SK-N-SH (cell line): ENCODE measurements around the gene TRIM38. TPM values are rescaled to one million over a fixed set of nuclear protein-coding genes. Genes with fewer than 3 reads are reported as not detected.

ENCODE experiments used
- CTCF ChIA-PET: fragments of 300-600, 350-600 bp; formaldehyde crosslinking; extraction: SDS; loops from one replicate; lab custom pipeline; 2021; lab: Yijun Ruan, JAX
- POLR2A ChIA-PET: fragments of 350-600 bp; sonication (Branson Sonifier 250); formaldehyde crosslinking; extraction: SDS; loops from one replicate; lab custom pipeline; 2020; ENCODE audit warnings: antibody characterized with exemption, inconsistent platforms; lab: Yijun Ruan, JAX
- DNase-seq: peaks from one replicate; pipeline ENCODE4 v3.0.0; 2012
- H2AFZ ChIP-seq: fragments of 200-600 bp; sonication (generic); 2 replicates; pipeline ENCODE4 v1.8.1; 2016; ENCODE audit warnings: antibody characterized with exemption, mild to moderate bottlenecking, low read depth
- H3F3A ChIP-seq: fragments of 200-600 bp; sonication (generic); replicated peaks from 2 replicates; pipeline ENCODE3; 2016; ENCODE audit warnings: antibody characterized with exemption, mild to moderate bottlenecking; ENCODE audit not compliant: insufficient read depth
- H3K27ac ChIP-seq, 2 experiments: fragments of 200-500 bp in 1 of 2; fragments of 200-600 bp in 1 of 2; sonication (Bioruptor generic) in 1 of 2; sonication (generic), shearing (Covaris generic) in 1 of 2; 2 replicates each; pipeline versions ENCODE4 v1.5.1 to v1.6.1; 2014 to 2016; ENCODE audit warnings: low read depth in 2 of 2, inconsistent platforms in 1 of 2, low read length in 1 of 2, mild to moderate bottlenecking in 1 of 2, mixed read lengths in 1 of 2
- H3K27me3 ChIP-seq: fragments of 200-600 bp; sonication (generic), shearing (Covaris generic); 2 replicates; pipeline ENCODE4 v1.6.1; 2016; ENCODE audit warnings: mixed run types; ENCODE audit not compliant: insufficient read depth
- H3K36me3 ChIP-seq, 2 experiments: fragments of 200-500 bp in 1 of 2; fragments of 200-600 bp in 1 of 2; sonication (Bioruptor generic) in 1 of 2; sonication (generic) in 1 of 2; replicated peaks in 1 of 2; 2 replicates each; pipeline versions ENCODE3 to v1.5.1; 2014 to 2016; ENCODE audit warnings: low read length in 1 of 2, mild to moderate bottlenecking in 1 of 2; ENCODE audit not compliant: insufficient read depth in 2 of 2, control insufficient read depth in 1 of 2
- H3K4me1 ChIP-seq, 2 experiments: fragments of 200-500 bp in 1 of 2; fragments of 200-600 bp in 1 of 2; sonication (Bioruptor generic) in 1 of 2; sonication (generic), shearing (Covaris generic) in 1 of 2; 2 replicates each; pipeline versions ENCODE4 v1.5.1 to v1.6.1; 2014 to 2016; ENCODE audit warnings: low read depth in 1 of 2, low read length in 1 of 2, mixed run types in 1 of 2; ENCODE audit not compliant: insufficient read depth in 2 of 2, control insufficient read depth in 1 of 2
- H3K4me2 ChIP-seq: fragments of 200-600 bp; sonication (generic), shearing (Covaris generic); 2 replicates; pipeline ENCODE4 v1.6.1; 2017; ENCODE audit warnings: mixed run types
- H3K4me3 ChIP-seq, 2 experiments: fragments of 200-500 bp in 1 of 2; fragments of 200-600 bp in 1 of 2; sonication (Bioruptor generic) in 1 of 2; sonication (generic), shearing (Covaris generic) in 1 of 2; 2 replicates each; pipeline versions ENCODE4 v1.5.1 to v1.8.1; 2014 to 2016; ENCODE audit warnings: low read depth in 2 of 2, inconsistent platforms in 1 of 2, low read length in 1 of 2, mild to moderate bottlenecking in 1 of 2, mixed read lengths in 1 of 2, moderate library complexity in 1 of 2
- H3K79me2 ChIP-seq: fragments of 200-600 bp; sonication (generic); 2 replicates; pipeline ENCODE4 v1.8.1; 2017; ENCODE audit warnings: mild to moderate bottlenecking; ENCODE audit not compliant: insufficient read depth
- H3K9ac ChIP-seq: fragments of 200-600 bp; sonication (generic); 2 replicates; pipeline ENCODE4 v1.6.1; 2017; ENCODE audit warnings: mixed run types
- H3K9me2 ChIP-seq: fragments of 200-600 bp; sonication (generic); 2 replicates; pipeline ENCODE4 v1.6.1; 2017; ENCODE audit warnings: mixed run types
- H3K9me3 ChIP-seq: fragments of 200-600 bp; sonication (generic); 2 replicates; pipeline ENCODE4 v1.6.1; 2017; ENCODE audit warnings: mixed run types, mild to moderate bottlenecking, moderate library complexity
- H4K20me1 ChIP-seq: fragments of 200-600 bp; sonication (generic); 2 replicates; pipeline ENCODE4 v1.6.1; 2017; ENCODE audit warnings: mild to moderate bottlenecking, mixed run types; ENCODE audit not compliant: insufficient read depth
- CHD2 ChIP-seq: fragments of 150-350 bp; IDR thresholded peaks from 2 replicates; pipeline ENCODE4 v1.6.1; 2018; ENCODE audit warnings: low read length; ENCODE audit not compliant: partially characterized antibody
- ELF1 ChIP-seq: IDR thresholded peaks from 2 replicates; pipeline ENCODE4 v1.4.0; 2012
- FOSL2 ChIP-seq: IDR thresholded peaks from 2 replicates; pipeline ENCODE4 v1.4.0; 2012; ENCODE audit warnings: low read depth, mild to moderate bottlenecking, moderate library complexity, borderline replicate concordance
- FOXM1 ChIP-seq: IDR thresholded peaks from 2 replicates; pipeline ENCODE4 v1.4.0; 2012; ENCODE audit warnings: low read depth, mild to moderate bottlenecking
- GABPA ChIP-seq: IDR thresholded peaks from 2 replicates; pipeline ENCODE4 v1.4.0; 2012; ENCODE audit warnings: low read depth, mild to moderate bottlenecking
- IRF3 ChIP-seq: fragments of 150-350 bp; IDR thresholded peaks from 2 replicates; pipeline ENCODE4 v1.6.1; 2016; ENCODE audit warnings: mild to moderate bottlenecking, low read depth, low read length
- MXI1 ChIP-seq: IDR thresholded peaks from 2 replicates; pipeline ENCODE4 v1.6.1; 2012; ENCODE audit warnings: mild to moderate bottlenecking, low read depth, low read length, improper control_type of control experiment
- NRF1 ChIP-seq: IDR thresholded peaks from 2 replicates; pipeline ENCODE4 v1.6.1; 2012; ENCODE audit warnings: low read depth, mild to moderate bottlenecking, low read length
- POLR2AphosphoS5 ChIP-seq: IDR thresholded peaks from 2 replicates; pipeline ENCODE4 v1.6.1; 2012; ENCODE audit warnings: low read depth, low read length
- RFX5 ChIP-seq: IDR thresholded peaks from 2 replicates; pipeline ENCODE4 v1.6.1; 2012; ENCODE audit warnings: mild to moderate bottlenecking, improper control_type of control experiment, low read length
- RXRA ChIP-seq: IDR thresholded peaks from 2 replicates; pipeline ENCODE4 v1.4.0; 2012; ENCODE audit warnings: low read depth, mild to moderate bottlenecking, borderline replicate concordance
- SIN3A ChIP-seq: IDR thresholded peaks from 2 replicates; pipeline ENCODE4 v1.6.1; 2012; ENCODE audit warnings: low read depth, mild to moderate bottlenecking, low read length, moderate library complexity, borderline replicate concordance
- SMC3 ChIP-seq: IDR thresholded peaks from 2 replicates; pipeline ENCODE4 v1.6.1; 2012; ENCODE audit warnings: low read depth, low read length, improper control_type of control experiment
- TAF1 ChIP-seq: IDR thresholded peaks from 2 replicates; pipeline ENCODE4 v1.6.1; 2012; ENCODE audit warnings: low read depth, mild to moderate bottlenecking, low read length, moderate library complexity, borderline replicate concordance
- TCF12 ChIP-seq: IDR thresholded peaks from 2 replicates; pipeline ENCODE4 v1.4.0; 2012
- TEAD4 ChIP-seq: IDR thresholded peaks from 2 replicates; pipeline ENCODE4 v1.4.0; 2012; ENCODE audit warnings: mild to moderate bottlenecking, borderline replicate concordance; ENCODE audit not compliant: insufficient read depth
- WGBS: methylation state at CpG from one replicate; pipeline ENCODE4 v1.1.6; 2017; ENCODE audit warnings: low lambda C conversion rate; 5-methylcytosine and 5-hydroxymethylcytosine counted together
- polyA plus RNA-seq, 3 experiments: library from polyadenylated mRNA; depleted of rRNA; stranded (reverse); fragments of >200 nt; gene quantifications; 2 replicates each; pipeline ENCODE4 v1.2.3, GENCODE V29; 2012
- TF ChIP-seq, protein P1 (sequence below): fragments of 150-350 bp; IDR thresholded peaks from 2 replicates; pipeline ENCODE4 v1.6.1; 2017; ENCODE audit warnings: antibody characterized with exemption, low read length, low read depth, borderline replicate concordance
- TF ChIP-seq, protein P2 (sequence below): IDR thresholded peaks from 2 replicates; pipeline ENCODE4; 2012

The TRIM38 gene
- polyA plus RNA-seq, 1 of the 3 experiments (the other 2 are of a cell fraction): 0.62 TPM

DNA sequence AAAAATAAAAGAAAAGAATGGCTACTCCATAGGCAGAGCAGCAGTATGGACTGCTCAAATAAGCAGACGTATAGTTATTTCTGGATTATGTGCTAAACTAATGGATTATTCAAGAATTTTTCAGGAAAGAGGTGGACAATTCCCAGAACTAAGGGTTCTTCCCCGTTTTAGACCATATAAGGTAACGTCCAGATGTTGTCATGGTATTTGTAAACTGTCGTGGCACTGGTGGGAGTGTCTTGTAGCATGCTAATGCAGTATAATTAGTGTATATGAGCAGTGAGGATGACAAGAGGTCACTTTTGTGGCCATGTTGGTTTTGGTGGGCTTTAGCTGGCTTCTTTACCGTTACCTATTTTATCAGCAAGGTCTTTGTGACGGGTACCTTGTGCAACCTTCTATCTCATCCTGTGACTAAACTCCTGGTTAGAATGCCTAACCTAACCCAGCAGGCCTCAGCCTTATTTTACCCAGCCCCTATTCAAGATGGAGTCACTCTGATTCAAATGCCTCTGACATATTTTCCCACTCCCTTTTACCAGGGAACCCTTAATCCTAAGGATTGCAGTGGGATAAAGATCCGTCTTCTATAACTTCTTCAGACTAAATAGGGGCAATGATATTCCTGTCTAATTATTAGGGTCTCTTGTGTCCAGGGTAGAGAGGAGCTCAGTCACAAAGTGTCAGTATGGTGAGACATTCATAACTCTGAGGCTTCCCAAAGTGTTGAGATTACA is 11.1 kb upstream of the TRIM38 start:
- 48% methylated on average over 7 of the region's 7 CpGs for WGBS
- no peaks in the 10 kb centered on the region for H3K36me3 ChIP-seq
- H3K9me3 ChIP-seq: no peaks in the 10 kb centered on the region
- CTCF ChIA-PET: no interaction called here
- no peaks in the 10 kb centered on the region for H3F3A ChIP-seq
- H3K4me1 ChIP-seq: no peaks in the 10 kb centered on the region
- H2AFZ ChIP-seq: no peak overlapping the region
- no peak overlapping the region for H3K9ac ChIP-seq
- H4K20me1 ChIP-seq: no peaks in the 10 kb centered on the region
- no peak overlapping the region for H3K27ac ChIP-seq
- DNase-seq: no peak
- H3K27me3 ChIP-seq: no peaks in the 10 kb centered on the region
- no peak overlapping the region for H3K4me3 ChIP-seq
- no peaks in the 10 kb centered on the region for H3K79me2 ChIP-seq
- POLR2A ChIA-PET: no interaction called here
- H3K9me2 ChIP-seq: no peaks in the 10 kb centered on the region
- TF ChIP-seq, protein P1, sequence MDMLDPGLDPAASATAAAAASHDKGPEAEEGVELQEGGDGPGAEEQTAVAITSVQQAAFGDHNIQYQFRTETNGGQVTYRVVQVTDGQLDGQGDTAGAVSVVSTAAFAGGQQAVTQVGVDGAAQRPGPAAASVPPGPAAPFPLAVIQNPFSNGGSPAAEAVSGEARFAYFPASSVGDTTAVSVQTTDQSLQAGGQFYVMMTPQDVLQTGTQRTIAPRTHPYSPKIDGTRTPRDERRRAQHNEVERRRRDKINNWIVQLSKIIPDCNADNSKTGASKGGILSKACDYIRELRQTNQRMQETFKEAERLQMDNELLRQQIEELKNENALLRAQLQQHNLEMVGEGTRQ: no peak
- TF ChIP-seq, protein P2, sequence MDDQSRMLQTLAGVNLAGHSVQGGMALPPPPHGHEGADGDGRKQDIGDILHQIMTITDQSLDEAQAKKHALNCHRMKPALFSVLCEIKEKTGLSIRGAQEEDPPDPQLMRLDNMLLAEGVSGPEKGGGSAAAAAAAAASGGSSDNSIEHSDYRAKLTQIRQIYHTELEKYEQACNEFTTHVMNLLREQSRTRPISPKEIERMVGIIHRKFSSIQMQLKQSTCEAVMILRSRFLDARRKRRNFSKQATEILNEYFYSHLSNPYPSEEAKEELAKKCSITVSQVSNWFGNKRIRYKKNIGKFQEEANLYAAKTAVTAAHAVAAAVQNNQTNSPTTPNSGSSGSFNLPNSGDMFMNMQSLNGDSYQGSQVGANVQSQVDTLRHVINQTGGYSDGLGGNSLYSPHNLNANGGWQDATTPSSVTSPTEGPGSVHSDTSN: no peak
- TF ChIP-seq ELF1: no peak
- no peak for TF ChIP-seq GABPA
- TF ChIP-seq SIN3A: no peak
- no peak for TF ChIP-seq FOXM1
- no peak for TF ChIP-seq MXI1
- no peak for TF ChIP-seq SMC3
- no peak for TF ChIP-seq TAF1
- TF ChIP-seq NRF1: no peak
- TF ChIP-seq, all 33 proteins: peak for 0
- no peak overlapping the region for H3K4me2 ChIP-seq

DNA sequence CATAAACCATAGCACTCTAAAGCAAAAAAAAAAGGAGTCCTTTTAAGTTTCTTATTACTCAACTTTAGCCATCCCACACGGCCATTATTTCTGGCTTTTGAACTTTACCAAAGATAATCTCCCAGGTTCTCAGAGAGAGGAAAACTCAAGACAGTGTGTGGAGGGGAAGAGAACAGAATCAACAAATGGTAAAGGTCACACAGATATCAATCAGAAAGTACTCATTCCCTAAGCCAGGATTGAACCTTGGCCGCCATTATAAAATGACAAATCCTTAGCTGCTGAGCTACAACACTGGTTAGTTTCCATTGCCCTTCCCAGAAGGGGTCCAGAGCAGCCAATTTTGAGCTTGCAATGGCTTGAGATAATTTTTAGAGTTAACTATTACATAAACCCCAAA is 10.1 kb upstream of the TRIM38 start:
- H3K9me2 ChIP-seq: no peaks in the 10 kb centered on the region
- H2AFZ ChIP-seq: no peak overlapping the region
- CTCF ChIA-PET: no interaction called here
- H3K4me3 ChIP-seq: no peak overlapping the region
- 74% methylated on average over 2 of the region's 2 CpGs for WGBS
- no peaks in the 10 kb centered on the region for H3K79me2 ChIP-seq
- no peaks in the 10 kb centered on the region for H3K27me3 ChIP-seq
- DNase-seq: no peak
- no peaks in the 10 kb centered on the region for H3K4me1 ChIP-seq
- no peaks in the 10 kb centered on the region for H3K9me3 ChIP-seq
- H3K27ac ChIP-seq: no peak overlapping the region
- POLR2A ChIA-PET: no interaction called here
- no peak overlapping the region for H3K9ac ChIP-seq
- TF ChIP-seq GABPA (no peak), CHD2 (no peak), POLR2AphosphoS5 (no peak), FOSL2 (no peak), RXRA (no peak), TEAD4 (no peak), RFX5 (no peak), TCF12 (no peak), SMC3 (no peak), IRF3 (no peak)
- TF ChIP-seq, protein P2: no peak
- TF ChIP-seq, protein P1: no peak
- TF ChIP-seq, all 33 proteins: peak for 0
- Histone ChIP-seq H3K36me3 (no peaks in the 10 kb centered on the region), H4K20me1 (no peaks in the 10 kb centered on the region), H3F3A (no peaks in the 10 kb centered on the region), H3K4me2 (no peak overlapping the region)
